H4 (cell line): ENCODE results near the gene RBM23. TPM values are rescaled to one million over a fixed set of nuclear protein-coding genes. Genes with fewer than 3 reads are reported as not detected.
A peak's percentile ranks its signal among the peaks of the same experiment; 100 is the strongest.
"Not testable (repeated sequence)": the region's sequence is repeated elsewhere in the genome, so short reads cannot be mapped to it uniquely, and the experiment has no call there.

Experiments
- DNase-seq: peaks from one replicate; pipeline ENCODE4 v3.0.0-alpha.2; 2015; ENCODE audit warnings: low spot score
- total RNA-seq: library from RNA; depleted of rRNA; stranded (reverse); fragments of >200 nt; shearing (Covaris generic); gene quantifications from 2 replicates; pipeline ENCODE4 v1.2.3, GENCODE V29; 2014; rRNA removed

RBM23 gene
- total RNA-seq, result 98.4 and 119 TPM in 2 replicates

GRCh38 chr14:22918804-22919600 lies at the start of gene RBM23:
TSS of gene RBM23 (minus strand) at chr14:22919149.
- peak; percentile 100 for DNase-seq

- no peak for DNase-seq
Measured at GRCh38 chr14:22966783-22967269, 47.9 kb upstream of the RBM23 start.

GRCh38 chr14:22965916-22966782 lies 47.2 kb upstream of the RBM23 start:
- DNase-seq, result not testable (repeated sequence)

- DNase-seq, result no peak
Measured at GRCh38 chr14:22962061-22962676, 43.2 kb upstream of the RBM23 start.

GRCh38 chr14:22955702-22956569 lies 37.0 kb upstream of the RBM23 start:
- no peak for DNase-seq

GRCh38 chr14:22952418-22952817 lies 33.5 kb upstream of the RBM23 start:
- no peak for DNase-seq

- not testable (repeated sequence) for DNase-seq
Measured at GRCh38 chr14:22951795-22952194, 32.8 kb upstream of the RBM23 start.

GRCh38 chr14:22945642-22946041 lies 26.7 kb upstream of the RBM23 start:
- DNase-seq, result no peak

- no peak for DNase-seq
Measured at GRCh38 chr14:22939684-22940083, 20.7 kb upstream of the RBM23 start.

- DNase-seq, result no peak
Measured at GRCh38 chr14:22935156-22935555, 16.2 kb upstream of the RBM23 start.

GRCh38 chr14:22932146-22932545 lies 13.2 kb upstream of the RBM23 start:
- no peak for DNase-seq

- DNase-seq, result no peak
Measured at GRCh38 chr14:22929961-22930364, 11.0 kb upstream of the RBM23 start.

- DNase-seq, result peak; percentile 100
Measured at GRCh38 chr14:22929104-22929960, 10.4 kb upstream of the RBM23 start, which contains the start of gene PRMT5. TSS of gene PRMT5 (minus strand) at chr14:22929376. CDS start at chr14:22929361, 15 bp downstream.

- DNase-seq, result no peak
Measured at GRCh38 chr14:22928237-22929103, 9.5 kb upstream of the RBM23 start.

- no peak for DNase-seq
Measured at GRCh38 chr14:22926316-22926715, 7.4 kb upstream of the RBM23 start.

GRCh38 chr14:22925513-22925912 lies 6.6 kb upstream of the RBM23 start:
- no peak for DNase-seq

- no peak for DNase-seq
Measured at GRCh38 chr14:22923746-22924145, 4.8 kb upstream of the RBM23 start.

GRCh38 chr14:22922294-22922693 lies 3.3 kb upstream of the RBM23 start:
- no peak for DNase-seq

- no peak for DNase-seq
Measured at GRCh38 chr14:22920697-22921096, 1.7 kb upstream of the RBM23 start.
